ENCODE data around the gene TOM1L2.

The TOM1L2 gene

DNA sequence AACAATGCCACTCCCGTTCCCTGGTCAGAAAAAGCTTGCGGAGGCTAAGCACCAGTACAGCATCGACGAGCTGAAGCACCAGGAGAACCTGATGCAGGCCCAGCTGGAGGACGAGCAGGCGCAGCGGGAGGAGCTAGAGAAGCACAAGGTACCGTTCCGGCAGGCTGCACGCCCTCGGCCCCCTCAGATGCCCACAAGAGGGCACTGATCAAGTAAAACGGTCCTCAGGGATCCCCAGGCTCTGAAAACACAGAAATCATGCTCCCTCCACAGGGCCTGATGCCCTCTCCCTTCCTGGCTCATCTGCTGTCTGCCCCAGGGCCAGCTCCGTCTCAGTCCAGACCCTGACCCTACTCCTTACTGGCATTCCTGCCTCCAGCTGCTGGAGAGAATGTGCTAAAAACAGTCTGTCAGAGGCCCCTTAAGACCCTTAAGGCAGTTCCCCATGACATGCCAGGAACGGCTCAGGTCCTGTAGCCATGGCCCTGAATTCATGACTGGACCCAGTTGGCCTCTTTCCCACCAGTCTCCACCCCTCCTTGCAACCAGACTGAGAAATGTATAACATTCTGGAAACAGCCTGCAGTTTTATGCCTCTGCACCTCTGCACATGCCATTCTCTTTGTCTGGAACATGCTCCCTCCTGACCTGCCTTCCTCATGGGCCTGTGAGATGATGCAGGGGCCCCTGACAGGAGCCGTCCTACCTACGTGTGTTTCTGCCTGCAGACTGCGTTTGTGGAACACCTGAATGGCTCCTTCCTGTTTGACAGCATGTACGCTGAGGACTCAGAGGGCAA lies 22.3 kb upstream of the TOM1L2 start:
- H3K4me1 ChIP-seq (ENCODE audit: control insufficient read depth, low read length), result no peaks in the 10 kb centered on the region
- H3K79me2 ChIP-seq (ENCODE audit: control insufficient read depth, low read length), result no peaks in the 10 kb centered on the region
- no peaks in the 10 kb centered on the region for H3K9me3 ChIP-seq (ENCODE audit: control insufficient read depth, insufficient read depth, low read length)
- no peaks in the 10 kb centered on the region for H3K9me2 ChIP-seq (replicated peaks; ENCODE audit: control insufficient read depth, low read length)
- H3K27me3 ChIP-seq (ENCODE audit: control insufficient read depth, low read length), result no peaks in the 10 kb centered on the region
- H3K36me3 ChIP-seq (ENCODE audit: control insufficient read depth, low read length), result no peaks in the 10 kb centered on the region
- no peak overlapping the region for H3K4me2 ChIP-seq (ENCODE audit: low read length)
- H3F3A ChIP-seq (ENCODE audit: control insufficient read depth, insufficient read depth), result no peaks in the 10 kb centered on the region
- no peaks in the 10 kb centered on the region for H4K20me1 ChIP-seq (ENCODE audit: control insufficient read depth, insufficient read depth, low read depth, low read length)
- no peak overlapping the region for H3K27ac ChIP-seq (ENCODE audit: low read depth, low read length)
- TF ChIP-seq CTCF (IDR thresholded peaks at IDR 0.05; ENCODE audit: low read depth, low read length, poor library complexity, severe bottlenecking) (peak; percentile 57), EZH2phosphoT487 (IDR thresholded peaks at IDR 0.05; ENCODE audit: borderline replicate concordance, low read length) (no peak)
- H3K4me3 ChIP-seq (ENCODE audit: low read length), result no peak overlapping the region

DNA sequence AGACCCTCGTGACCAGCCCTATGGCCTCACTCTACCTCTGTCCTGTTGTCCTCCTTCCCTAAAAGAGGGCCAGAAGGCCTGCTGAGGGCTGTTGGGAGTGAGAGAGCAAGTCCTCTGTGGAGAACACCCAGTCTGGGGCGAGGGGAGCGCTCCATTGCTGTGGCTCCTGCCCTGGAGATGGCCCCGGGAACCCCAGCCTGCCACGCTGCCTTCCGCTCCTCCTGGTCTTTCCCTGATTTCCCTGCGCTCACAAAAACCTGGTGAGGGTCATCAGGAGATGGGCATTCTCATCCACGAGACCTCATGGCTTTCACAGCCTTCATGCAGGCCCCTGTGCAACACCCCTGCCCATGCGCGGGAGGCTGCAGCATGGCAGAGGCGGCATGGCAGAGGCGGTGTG lies 21.7 kb upstream of the TOM1L2 start:
- H3K36me3 ChIP-seq (ENCODE audit: control insufficient read depth, low read length), result no peaks in the 10 kb centered on the region
- no peaks in the 10 kb centered on the region for H3K27me3 ChIP-seq (ENCODE audit: control insufficient read depth, low read length)
- no peaks in the 10 kb centered on the region for H3K9me2 ChIP-seq (replicated peaks; ENCODE audit: control insufficient read depth, low read length)
- no peaks in the 10 kb centered on the region for H3K4me1 ChIP-seq (ENCODE audit: control insufficient read depth, low read length)
- H3K4me3 ChIP-seq (ENCODE audit: low read length), result no peak overlapping the region
- no peaks in the 10 kb centered on the region for H3F3A ChIP-seq (ENCODE audit: control insufficient read depth, insufficient read depth)
- H4K20me1 ChIP-seq (ENCODE audit: control insufficient read depth, insufficient read depth, low read depth, low read length), result no peaks in the 10 kb centered on the region
- H3K79me2 ChIP-seq (ENCODE audit: control insufficient read depth, low read length), result no peaks in the 10 kb centered on the region
- H3K4me2 ChIP-seq (ENCODE audit: low read length), result no peak overlapping the region
- TF ChIP-seq EZH2phosphoT487 (IDR thresholded peaks at IDR 0.05; ENCODE audit: borderline replicate concordance, low read length), result no peak
- no peak for TF ChIP-seq CTCF (IDR thresholded peaks at IDR 0.05; ENCODE audit: low read depth, low read length, poor library complexity, severe bottlenecking)
- no peak overlapping the region for H3K27ac ChIP-seq (ENCODE audit: low read depth, low read length)
- H3K9me3 ChIP-seq (ENCODE audit: control insufficient read depth, insufficient read depth, low read length), result no peaks in the 10 kb centered on the region

GRCh38 chr17:17993366-17993765 lies 21.2 kb upstream of the TOM1L2 start:
- H3F3A ChIP-seq (ENCODE audit: control insufficient read depth, insufficient read depth), result no peaks in the 10 kb centered on the region
- H3K4me3 ChIP-seq (ENCODE audit: low read length), result no peak overlapping the region
- H3K9me3 ChIP-seq (ENCODE audit: control insufficient read depth, insufficient read depth, low read length), result no peaks in the 10 kb centered on the region
- no peaks in the 10 kb centered on the region for H4K20me1 ChIP-seq (ENCODE audit: control insufficient read depth, insufficient read depth, low read depth, low read length)
- no peaks in the 10 kb centered on the region for H3K36me3 ChIP-seq (ENCODE audit: control insufficient read depth, low read length)
- no peak for TF ChIP-seq EZH2phosphoT487 (IDR thresholded peaks at IDR 0.05; ENCODE audit: borderline replicate concordance, low read length)
- TF ChIP-seq CTCF (IDR thresholded peaks at IDR 0.05; ENCODE audit: low read depth, low read length, poor library complexity, severe bottlenecking), result no peak
- H3K79me2 ChIP-seq (ENCODE audit: control insufficient read depth, low read length), result no peaks in the 10 kb centered on the region
- no peaks in the 10 kb centered on the region for H3K27me3 ChIP-seq (ENCODE audit: control insufficient read depth, low read length)
- no peak overlapping the region for H3K4me2 ChIP-seq (ENCODE audit: low read length)
- H3K27ac ChIP-seq (ENCODE audit: low read depth, low read length), result no peak overlapping the region
- no peaks in the 10 kb centered on the region for H3K4me1 ChIP-seq (ENCODE audit: control insufficient read depth, low read length)
- no peaks in the 10 kb centered on the region for H3K9me2 ChIP-seq (replicated peaks; ENCODE audit: control insufficient read depth, low read length)
